GM12874 (cell line): ENCODE data around the gene SEC16A.

ENCODE experiments used
- CTCF ChIP-seq: IDR thresholded peaks from 2 replicates; pipeline ENCODE4 v1.5.1; 2011; ENCODE audit warnings: low read depth, mild to moderate bottlenecking, control low read depth, low read length, moderate library complexity; ENCODE audit not compliant: insufficient read depth

SEC16A gene

GRCh38 chr9:136460772-136461325 lies 22.0 kb downstream of the SEC16A start:
- TF ChIP-seq CTCF, result no peak

GRCh38 chr9:136459425-136459824 lies 23.4 kb downstream of the SEC16A start:
- no peak for TF ChIP-seq CTCF

DNA sequence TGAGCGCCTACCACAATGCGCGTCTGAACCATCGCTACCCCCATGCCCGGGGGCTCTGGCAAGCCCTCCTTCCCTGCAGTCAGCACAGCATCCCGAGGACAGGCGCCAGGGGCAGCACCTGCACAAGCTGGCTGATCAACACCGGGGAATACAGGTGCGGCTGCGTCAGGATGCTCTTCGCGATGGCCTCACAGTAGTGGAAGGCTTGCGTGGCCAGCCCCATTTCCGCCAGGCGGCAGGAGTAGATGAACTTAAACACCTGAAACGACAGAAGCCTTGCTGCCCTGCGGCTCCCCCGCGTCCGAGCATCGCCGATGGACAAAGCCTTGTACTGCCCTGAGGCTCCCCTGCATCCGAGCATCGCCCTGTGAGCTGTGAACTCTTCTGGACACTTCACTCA lies 25.5 kb downstream of the SEC16A start:
- no peak for TF ChIP-seq CTCF

- no peak for TF ChIP-seq CTCF
Observed at GRCh38 chr9:136456258-136456657, 26.6 kb downstream of the SEC16A start.

DNA sequence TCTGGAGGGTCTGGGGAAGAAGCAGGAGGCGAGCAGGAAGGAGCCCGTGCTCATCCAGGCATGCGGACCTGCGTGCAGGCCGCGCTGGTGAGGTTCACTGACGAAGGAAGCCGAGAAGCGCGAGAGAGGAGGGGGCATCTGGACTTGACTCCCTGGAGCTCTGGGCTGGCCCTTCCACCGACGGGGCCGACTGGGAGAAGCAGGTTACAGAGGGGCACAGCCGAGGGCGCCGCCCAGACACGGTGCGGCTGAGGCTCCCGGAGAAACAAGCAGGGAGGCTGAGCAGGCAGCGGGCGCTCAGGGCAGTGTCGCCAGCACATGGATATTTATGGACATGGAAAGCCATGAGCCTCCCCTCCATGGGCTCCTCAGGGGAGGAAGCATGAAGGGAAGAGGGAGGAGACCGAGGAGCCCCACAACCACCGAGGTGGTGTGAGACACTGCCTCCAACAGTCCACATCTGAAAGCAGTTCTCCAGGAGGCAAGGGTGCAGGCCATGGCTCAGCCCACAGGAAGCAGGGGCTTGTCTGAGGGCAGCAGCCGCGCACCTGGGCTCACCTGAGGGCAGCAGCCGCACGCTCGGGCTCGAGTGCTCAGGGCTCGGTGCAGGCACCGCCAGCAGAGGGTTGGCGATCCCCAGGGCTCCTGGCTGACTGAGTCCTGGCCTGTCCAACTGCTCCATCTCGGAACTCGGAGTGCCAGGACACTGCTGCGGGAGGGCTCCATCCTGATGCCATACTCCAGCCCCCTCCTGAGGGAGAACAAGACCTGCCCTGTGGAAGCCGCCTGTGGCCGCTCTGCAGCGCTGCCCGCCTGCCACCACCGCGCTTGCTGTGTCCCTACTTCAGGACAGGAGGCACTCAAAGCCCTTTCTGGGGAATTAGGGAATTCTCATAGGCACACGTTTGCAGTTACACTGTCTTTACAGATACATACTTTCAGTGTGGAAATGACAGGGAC lies 27.5 kb downstream of the SEC16A start:
- no peak for TF ChIP-seq CTCF

GRCh38 chr9:136454026-136454796 lies 28.6 kb downstream of the SEC16A start:
- no peak for TF ChIP-seq CTCF

DNA sequence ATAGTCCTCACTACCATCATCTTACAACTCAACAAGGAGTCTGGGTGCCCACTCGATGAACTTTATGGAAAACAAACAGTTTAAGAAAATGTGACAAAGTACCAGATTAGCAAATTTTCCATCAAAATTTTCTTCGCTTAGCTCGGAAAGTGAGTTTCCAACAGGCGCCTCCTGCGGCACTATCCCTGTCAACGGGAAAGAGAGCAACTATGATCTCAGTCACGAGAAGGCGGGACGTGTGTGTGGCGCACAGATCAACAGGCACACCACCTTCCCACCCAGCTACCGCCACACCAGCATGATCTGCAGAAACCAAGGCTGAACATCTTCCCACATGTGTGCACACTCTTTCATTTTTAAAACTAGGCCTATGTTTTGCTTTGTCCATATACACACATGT lies 29.5 kb downstream of the SEC16A start:
- no peak for TF ChIP-seq CTCF
